ENCODE data around the gene AMPH. TPM values are rescaled to one million over a fixed set of nuclear protein-coding genes. Genes with fewer than 3 reads are reported as not detected.

Gene AMPH
- total and polyA plus RNA-seq, 2 of the 4 experiments (the other 2 are of a cell fraction), result 3.9 to 4.8 TPM

- no peak overlapping the region for H3K4ac ChIP-seq (ENCODE audit: low read depth, low read length)
- no peak overlapping the region for H3K4me3 ChIP-seq (ENCODE audit: insufficient read depth, low read depth, low read length)
- no peak overlapping the region for H2AK9ac ChIP-seq (replicated peaks; ENCODE audit: low read depth, low read length, poor library complexity)
- H3K9me3 ChIP-seq (ENCODE audit: control insufficient read depth, insufficient read depth, low read length), result no peaks in the 10 kb centered on the region
- H3K14ac ChIP-seq (replicated peaks; ENCODE audit: low read depth, low read length), result no peak overlapping the region
- no peak overlapping the region for H3K18ac ChIP-seq (ENCODE audit: low read depth, low read length)
- H3K9ac ChIP-seq (ENCODE audit: low read depth, low read length), result no peak overlapping the region
- in situ Hi-C loops (cut with MboI; ENCODE audit: low sequenced_read_pairs) (loop anchor here (5.0 kb wide), 1 partner anchor 258 kb away; no protein-coding TSS in a partner anchor), intact Hi-C loops (cut with micrococcal nuclease) (loop anchor here (1.0 kb wide), 2 partner anchors 208 to 262 kb away; no protein-coding TSS in a partner anchor), dilution Hi-C loops (cut with HindIII; ENCODE audit: low sequenced_read_pairs, unreplicated experiment) (no loop called here)
- no peak overlapping the region for H2AFZ ChIP-seq (replicated peaks; ENCODE audit: low read length, poor library complexity)
- H4K8ac ChIP-seq (ENCODE audit: low read depth in 2 of 2, low read length in 2 of 2), result no peak overlapping the region
- no peaks in the 10 kb centered on the region for H4K20me1 ChIP-seq (ENCODE audit: insufficient read depth, low read length)
- ChIA-PET POLR2A (ENCODE audit: unreplicated experiment) (no interaction called here), CTCF (interaction anchor here (0.5 to 2.2 kb wide), 8 partner anchors 11 to 266 kb away, joined by 3 to 11 read pairs (median 4); no protein-coding TSS in a partner anchor)
- no peaks in the 10 kb centered on the region; the same call in 1 of the 2 replicates for H3K9me1 ChIP-seq (ENCODE audit: insufficient read depth, low read length)
- H4K5ac ChIP-seq (ENCODE audit: low read depth, low read length), result no peak overlapping the region
- H3K4me2 ChIP-seq (ENCODE audit: low read depth, low read length), result no peak overlapping the region
- WGBS, 2 experiments (ENCODE audit: extremely low coverage in 2 of 2, insufficient read length in 1 of 2), result no CpG with 5 or more reads among the region's 6 CpGs
- no peak overlapping the region for H2BK120ac ChIP-seq (ENCODE audit: low read depth, low read length)
- no peaks in the 10 kb centered on the region for H3K4me1 ChIP-seq (ENCODE audit: control insufficient read depth, insufficient read depth, low read length)
- H3K79me1 ChIP-seq (ENCODE audit: low read depth in 1 of 2, low read length in 2 of 2), result no peaks in the 10 kb centered on the region
- H4K91ac ChIP-seq (ENCODE audit: insufficient read depth, low read depth, low read length), result no peak overlapping the region
- no peak overlapping the region for H2BK5ac ChIP-seq (ENCODE audit: low read depth, low read length, poor library complexity, severe bottlenecking)
- H3K27me3 ChIP-seq (ENCODE audit: control insufficient read depth, insufficient read depth, low read length), result no peaks in the 10 kb centered on the region; the same call in 1 of the 2 replicates
- no peaks in the 10 kb centered on the region for H3K36me3 ChIP-seq (ENCODE audit: control insufficient read depth, insufficient read depth, low read length)
- H2BK15ac ChIP-seq (ENCODE audit: low read depth, low read length), result no peak overlapping the region
- no TSS peak for BruUV-seq (replicated peaks)
- ATAC-seq (ENCODE audit: low read depth), result no peak
- H2AK5ac ChIP-seq (ENCODE audit: low read depth, low read length), result no peak overlapping the region
- no peak overlapping the region for H2BK20ac ChIP-seq (ENCODE audit: low read depth, low read length)
- H3K23ac ChIP-seq (ENCODE audit: low read depth, low read length), result no peak overlapping the region
- H3K27ac ChIP-seq (ENCODE audit: insufficient read depth, low read length), result no peak overlapping the region
- no peak overlapping the region for H3K56ac ChIP-seq (ENCODE audit: extremely low read depth, insufficient read depth, low read length)
- TF ChIP-seq POLR2A (IDR thresholded peaks at IDR 0.05; ENCODE audit: low read depth, low read length) (no peak), SMC3 (IDR thresholded peaks at IDR 0.05; ENCODE audit: low read depth, low read length) (no peak)
- DNase-seq, result no peak
These were observed 28.8 kb upstream of the AMPH start for GRCh38 chr7:38659931-38660330.
